Measurements from ENCODE around the gene DNM2.

DNA sequence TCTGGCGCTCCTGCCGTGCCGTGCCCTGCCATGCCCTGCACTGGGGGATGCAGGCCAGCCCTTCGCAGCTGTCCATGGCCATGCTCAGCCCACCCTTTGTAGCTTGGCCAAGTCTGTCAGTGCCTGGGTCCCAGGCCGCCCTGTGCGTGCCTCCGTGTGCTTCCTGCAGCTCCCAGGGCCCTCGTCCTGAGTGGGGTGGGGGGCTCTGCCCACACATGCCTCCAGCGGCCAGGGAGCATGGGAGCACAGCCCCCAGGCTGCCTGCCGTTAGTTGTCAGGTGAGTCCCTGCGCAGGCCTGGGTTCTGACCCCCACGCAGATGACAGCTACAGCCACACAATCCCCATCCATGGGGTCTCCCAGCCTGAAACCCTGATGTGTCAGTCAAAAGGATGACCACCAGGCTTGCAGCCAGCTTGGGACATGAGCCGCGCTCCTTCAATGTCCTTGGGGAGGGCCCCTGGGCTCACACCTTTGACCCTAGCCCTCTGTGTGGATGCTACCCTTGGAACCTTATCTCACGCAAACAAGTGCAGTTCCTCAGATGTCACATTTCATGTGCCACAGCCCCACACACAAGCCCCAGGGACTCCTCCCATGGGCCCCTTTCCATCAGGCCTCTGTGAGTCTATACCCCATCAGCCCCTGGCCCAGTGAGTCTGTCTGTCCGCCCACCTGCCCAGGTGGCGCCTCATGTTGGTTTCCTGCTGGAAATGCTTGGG lies 93.7 kb downstream of the DNM2 start:
- no peak for TF ChIP-seq POLR2A (IDR thresholded peaks at IDR 0.05)
- TF ChIP-seq, protein P1, sequence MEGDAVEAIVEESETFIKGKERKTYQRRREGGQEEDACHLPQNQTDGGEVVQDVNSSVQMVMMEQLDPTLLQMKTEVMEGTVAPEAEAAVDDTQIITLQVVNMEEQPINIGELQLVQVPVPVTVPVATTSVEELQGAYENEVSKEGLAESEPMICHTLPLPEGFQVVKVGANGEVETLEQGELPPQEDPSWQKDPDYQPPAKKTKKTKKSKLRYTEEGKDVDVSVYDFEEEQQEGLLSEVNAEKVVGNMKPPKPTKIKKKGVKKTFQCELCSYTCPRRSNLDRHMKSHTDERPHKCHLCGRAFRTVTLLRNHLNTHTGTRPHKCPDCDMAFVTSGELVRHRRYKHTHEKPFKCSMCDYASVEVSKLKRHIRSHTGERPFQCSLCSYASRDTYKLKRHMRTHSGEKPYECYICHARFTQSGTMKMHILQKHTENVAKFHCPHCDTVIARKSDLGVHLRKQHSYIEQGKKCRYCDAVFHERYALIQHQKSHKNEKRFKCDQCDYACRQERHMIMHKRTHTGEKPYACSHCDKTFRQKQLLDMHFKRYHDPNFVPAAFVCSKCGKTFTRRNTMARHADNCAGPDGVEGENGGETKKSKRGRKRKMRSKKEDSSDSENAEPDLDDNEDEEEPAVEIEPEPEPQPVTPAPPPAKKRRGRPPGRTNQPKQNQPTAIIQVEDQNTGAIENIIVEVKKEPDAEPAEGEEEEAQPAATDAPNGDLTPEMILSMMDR (IDR thresholded peaks at IDR 0.05): no peak
- TF ChIP-seq EP300 (IDR thresholded peaks at IDR 0.05): no peak
